Endothelial cell of umbilical vein (primary cell): Measurements from ENCODE around the gene TCEANC.

Source experiments
- POLR2A ChIP-seq: IDR thresholded peaks from 2 replicates; pipeline ENCODE4 v1.6.1; 2012; ENCODE audit warnings: low read depth, mild to moderate bottlenecking, control low read depth, low read length
- POLR2AphosphoS5 ChIP-seq: IDR thresholded peaks from 2 replicates; pipeline ENCODE4 v1.6.1; 2012; ENCODE audit warnings: low read depth, mild to moderate bottlenecking, control low read depth, low read length, moderate library complexity; ENCODE audit not compliant: insufficient read depth
- TF ChIP-seq, protein P1 (sequence below): IDR thresholded peaks from 2 replicates; pipeline ENCODE4 v1.6.1; 2011; ENCODE audit not compliant: insufficient read depth, insufficient read length
- TF ChIP-seq, protein P2 (sequence below), 2 donors: IDR thresholded peaks; 1 replicate in 1 of 2; 2 replicates in 1 of 2; pipeline ENCODE4 v1.5.1; 2011; ENCODE audit warnings: low read length in 2 of 2, mild to moderate bottlenecking in 2 of 2, moderate library complexity in 2 of 2, control low read depth in 1 of 2, inconsistent platforms in 1 of 2, low read depth in 1 of 2; ENCODE audit not compliant: insufficient read depth in 1 of 2; ENCODE audit errors: extremely low read depth in 1 of 2

- TF ChIP-seq, protein P1, sequence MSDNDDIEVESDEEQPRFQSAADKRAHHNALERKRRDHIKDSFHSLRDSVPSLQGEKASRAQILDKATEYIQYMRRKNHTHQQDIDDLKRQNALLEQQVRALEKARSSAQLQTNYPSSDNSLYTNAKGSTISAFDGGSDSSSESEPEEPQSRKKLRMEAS = no peak
- TF ChIP-seq POLR2AphosphoS5 (no peak), POLR2A (no peak)
- TF ChIP-seq, protein P2, sequence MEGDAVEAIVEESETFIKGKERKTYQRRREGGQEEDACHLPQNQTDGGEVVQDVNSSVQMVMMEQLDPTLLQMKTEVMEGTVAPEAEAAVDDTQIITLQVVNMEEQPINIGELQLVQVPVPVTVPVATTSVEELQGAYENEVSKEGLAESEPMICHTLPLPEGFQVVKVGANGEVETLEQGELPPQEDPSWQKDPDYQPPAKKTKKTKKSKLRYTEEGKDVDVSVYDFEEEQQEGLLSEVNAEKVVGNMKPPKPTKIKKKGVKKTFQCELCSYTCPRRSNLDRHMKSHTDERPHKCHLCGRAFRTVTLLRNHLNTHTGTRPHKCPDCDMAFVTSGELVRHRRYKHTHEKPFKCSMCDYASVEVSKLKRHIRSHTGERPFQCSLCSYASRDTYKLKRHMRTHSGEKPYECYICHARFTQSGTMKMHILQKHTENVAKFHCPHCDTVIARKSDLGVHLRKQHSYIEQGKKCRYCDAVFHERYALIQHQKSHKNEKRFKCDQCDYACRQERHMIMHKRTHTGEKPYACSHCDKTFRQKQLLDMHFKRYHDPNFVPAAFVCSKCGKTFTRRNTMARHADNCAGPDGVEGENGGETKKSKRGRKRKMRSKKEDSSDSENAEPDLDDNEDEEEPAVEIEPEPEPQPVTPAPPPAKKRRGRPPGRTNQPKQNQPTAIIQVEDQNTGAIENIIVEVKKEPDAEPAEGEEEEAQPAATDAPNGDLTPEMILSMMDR (IDR thresholded peaks at IDR 0.05; ENCODE audit: extremely low read depth in 1 of 2, insufficient read depth in 1 of 2, low read depth in 1 of 2, low read length in 2 of 2) = no peak
These were observed 25.6 kb upstream of the TCEANC start for GRCh38 chrX:13627306-13627705.
